Measurements from ENCODE around the gene TLE4.

The TLE4 gene

DNA sequence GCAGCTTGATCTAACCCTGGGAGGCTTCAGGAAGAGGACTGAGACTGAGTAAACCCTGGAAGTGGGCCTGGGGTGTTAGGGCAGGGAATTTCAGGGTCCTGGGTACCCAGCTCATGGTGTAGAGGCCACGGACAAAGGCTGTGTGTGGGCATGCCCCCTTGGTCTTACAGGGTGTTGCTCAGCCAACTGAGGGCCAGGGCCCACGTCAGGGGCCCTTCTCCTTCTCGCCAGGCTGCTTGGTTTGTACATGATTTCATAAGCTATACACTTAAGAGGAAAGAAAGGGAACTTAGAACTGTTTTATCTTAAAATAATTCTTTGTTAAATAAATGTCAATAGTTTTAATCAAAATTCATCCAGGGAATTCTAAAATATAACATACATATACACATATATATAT lies 95.4 kb downstream of the TLE4 start:
- peaks cover 25% of the 10 kb centered on the region for H3K36me3 Mint-ChIP-seq
- peaks cover 56% of the 10 kb centered on the region for H3K4me1 Mint-ChIP-seq (ENCODE audit: low read depth)
- no peaks in the 10 kb centered on the region for H3K9me3 Mint-ChIP-seq (ENCODE audit: low read depth)
- H3K27ac Mint-ChIP-seq = no peak overlapping the region
- no peaks in the 10 kb centered on the region for H3K27me3 Mint-ChIP-seq
- no peak overlapping the region for H3K4me3 Mint-ChIP-seq

DNA sequence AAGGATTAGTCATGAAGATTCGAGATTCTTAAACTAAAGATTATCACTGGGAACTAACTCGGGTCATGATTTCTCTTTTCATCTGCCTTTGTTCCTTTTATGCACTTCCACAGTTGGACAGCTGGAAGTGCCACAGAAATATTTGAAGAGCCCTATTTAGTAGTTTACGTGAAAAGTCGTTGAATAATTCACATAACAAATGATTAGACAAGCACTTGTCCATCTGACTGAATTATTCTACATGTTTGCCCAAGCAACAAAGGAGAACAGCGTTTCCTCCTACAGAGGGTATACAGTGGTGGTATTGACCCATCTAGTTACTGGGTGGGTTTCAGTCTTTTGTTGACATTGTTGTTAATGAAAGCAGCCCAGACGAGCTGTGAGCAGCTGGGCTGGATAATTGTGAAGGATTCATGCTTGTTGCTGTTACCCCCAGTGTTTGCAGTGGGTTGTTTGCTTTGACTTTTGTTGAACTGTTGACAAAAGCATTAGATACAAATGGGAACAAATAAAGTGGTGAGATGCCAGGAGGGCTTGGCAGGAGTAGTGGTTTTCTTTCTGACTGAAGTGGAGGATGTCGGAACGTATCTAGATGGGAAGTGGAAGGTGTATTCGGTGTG lies 96.2 kb downstream of the TLE4 start:
- Mint-ChIP-seq H3K27ac (no peak overlapping the region), H3K4me1 (ENCODE audit: low read depth) (peaks cover 54% of the 10 kb centered on the region), H3K36me3 (peaks cover 29% of the 10 kb centered on the region), H3K27me3 (no peaks in the 10 kb centered on the region), H3K4me3 (no peak overlapping the region), H3K9me3 (ENCODE audit: low read depth) (no peaks in the 10 kb centered on the region)

DNA sequence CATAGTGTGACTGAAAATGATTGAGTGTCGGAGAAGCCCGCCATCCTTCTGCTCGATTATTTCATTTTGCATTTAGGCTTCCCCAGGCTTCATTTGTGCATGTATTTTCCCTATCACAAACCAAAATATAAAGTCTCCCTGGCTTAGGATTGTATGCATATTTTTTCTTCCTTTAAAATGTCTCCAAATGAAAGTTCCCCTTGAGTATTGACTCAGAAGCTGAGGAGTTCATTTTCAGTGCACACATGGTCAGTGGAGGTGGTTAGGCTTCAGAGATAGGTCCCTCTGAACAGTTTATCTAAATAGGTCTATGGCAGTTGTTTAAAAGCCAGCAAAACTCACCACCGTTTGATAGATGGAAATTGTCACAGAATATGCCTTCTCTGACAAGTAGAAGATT lies 97.2 kb downstream of the TLE4 start:
- no peaks in the 10 kb centered on the region for H3K9me3 Mint-ChIP-seq (ENCODE audit: low read depth)
- H3K4me3 Mint-ChIP-seq = no peak overlapping the region
- peaks cover 32% of the 10 kb centered on the region for H3K36me3 Mint-ChIP-seq
- peaks cover 56% of the 10 kb centered on the region for H3K4me1 Mint-ChIP-seq (ENCODE audit: low read depth)
- peak overlapping the region; percentile 38 for H3K27ac Mint-ChIP-seq
- H3K27me3 Mint-ChIP-seq = no peaks in the 10 kb centered on the region

- Mint-ChIP-seq H3K4me1 (ENCODE audit: low read depth) (peaks cover 59% of the 10 kb centered on the region), H3K27ac (peak overlapping the region; percentile 35), H3K4me3 (no peak overlapping the region), H3K27me3 (no peaks in the 10 kb centered on the region), H3K9me3 (ENCODE audit: low read depth) (no peaks in the 10 kb centered on the region), H3K36me3 (peaks cover 37% of the 10 kb centered on the region)
These were observed 98.7 kb downstream of the TLE4 start for GRCh38 chr9:79670269-79670961.

DNA sequence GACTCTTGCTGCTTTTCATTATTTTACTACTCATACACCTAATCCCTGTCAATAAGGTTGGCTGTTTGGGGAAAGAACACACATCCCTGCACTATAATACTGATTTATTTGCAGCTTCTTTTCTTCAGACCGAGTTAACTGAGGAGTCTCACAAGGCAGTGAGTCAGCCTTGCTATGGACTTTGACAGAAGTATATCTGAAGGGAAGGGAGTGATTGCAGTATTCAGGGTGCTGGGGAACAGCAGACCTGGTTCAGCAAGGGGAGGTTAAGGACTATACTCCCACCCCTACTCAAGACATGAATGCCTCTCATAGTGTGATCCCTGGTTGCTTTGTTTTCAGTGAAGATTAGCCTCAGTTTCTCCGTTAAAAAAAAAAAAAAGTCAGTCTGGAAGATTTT lies 99.8 kb downstream of the TLE4 start:
- peaks cover 57% of the 10 kb centered on the region for H3K4me1 Mint-ChIP-seq (ENCODE audit: low read depth)
- H3K27ac Mint-ChIP-seq = no peak overlapping the region
- H3K4me3 Mint-ChIP-seq = no peak overlapping the region
- no peaks in the 10 kb centered on the region for H3K27me3 Mint-ChIP-seq
- peaks cover 37% of the 10 kb centered on the region for H3K36me3 Mint-ChIP-seq
- H3K9me3 Mint-ChIP-seq (ENCODE audit: low read depth) = no peaks in the 10 kb centered on the region

GRCh38 chr9:79672236-79672635 lies 100.5 kb downstream of the TLE4 start:
- no peak overlapping the region for H3K4me3 Mint-ChIP-seq
- H3K36me3 Mint-ChIP-seq = peaks cover 39% of the 10 kb centered on the region
- no peaks in the 10 kb centered on the region for H3K9me3 Mint-ChIP-seq (ENCODE audit: low read depth)
- H3K4me1 Mint-ChIP-seq (ENCODE audit: low read depth) = peaks cover 57% of the 10 kb centered on the region
- no peaks in the 10 kb centered on the region for H3K27me3 Mint-ChIP-seq
- H3K27ac Mint-ChIP-seq = no peak overlapping the region

- Mint-ChIP-seq H3K4me3 (no peak overlapping the region), H3K27ac (no peak overlapping the region), H3K27me3 (no peaks in the 10 kb centered on the region), H3K4me1 (ENCODE audit: low read depth) (peaks cover 53% of the 10 kb centered on the region), H3K9me3 (ENCODE audit: low read depth) (no peaks in the 10 kb centered on the region), H3K36me3 (peaks cover 40% of the 10 kb centered on the region)
These were observed 101.1 kb downstream of the TLE4 start for GRCh38 chr9:79672891-79673290.

DNA sequence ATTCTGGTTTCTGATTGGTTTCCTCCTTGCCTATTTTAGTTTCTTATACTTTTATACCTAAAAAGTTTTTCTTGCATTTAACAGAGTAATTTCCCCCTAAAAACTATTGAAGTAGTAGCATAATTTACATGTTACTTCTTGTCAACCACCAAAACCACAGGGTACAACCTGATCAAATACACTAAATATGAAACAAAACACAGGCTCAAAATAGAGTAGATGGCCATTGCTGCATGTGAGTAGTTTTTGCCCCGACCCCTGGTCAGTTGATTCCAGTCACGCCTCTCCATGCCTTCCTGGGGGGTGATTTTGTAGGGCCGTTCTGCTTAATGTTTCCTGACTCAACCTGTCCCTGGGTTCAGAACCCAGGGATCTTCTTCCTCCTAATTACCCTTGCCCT lies 101.8 kb downstream of the TLE4 start:
- H3K4me1 Mint-ChIP-seq (ENCODE audit: low read depth) = peaks cover 53% of the 10 kb centered on the region

DNA sequence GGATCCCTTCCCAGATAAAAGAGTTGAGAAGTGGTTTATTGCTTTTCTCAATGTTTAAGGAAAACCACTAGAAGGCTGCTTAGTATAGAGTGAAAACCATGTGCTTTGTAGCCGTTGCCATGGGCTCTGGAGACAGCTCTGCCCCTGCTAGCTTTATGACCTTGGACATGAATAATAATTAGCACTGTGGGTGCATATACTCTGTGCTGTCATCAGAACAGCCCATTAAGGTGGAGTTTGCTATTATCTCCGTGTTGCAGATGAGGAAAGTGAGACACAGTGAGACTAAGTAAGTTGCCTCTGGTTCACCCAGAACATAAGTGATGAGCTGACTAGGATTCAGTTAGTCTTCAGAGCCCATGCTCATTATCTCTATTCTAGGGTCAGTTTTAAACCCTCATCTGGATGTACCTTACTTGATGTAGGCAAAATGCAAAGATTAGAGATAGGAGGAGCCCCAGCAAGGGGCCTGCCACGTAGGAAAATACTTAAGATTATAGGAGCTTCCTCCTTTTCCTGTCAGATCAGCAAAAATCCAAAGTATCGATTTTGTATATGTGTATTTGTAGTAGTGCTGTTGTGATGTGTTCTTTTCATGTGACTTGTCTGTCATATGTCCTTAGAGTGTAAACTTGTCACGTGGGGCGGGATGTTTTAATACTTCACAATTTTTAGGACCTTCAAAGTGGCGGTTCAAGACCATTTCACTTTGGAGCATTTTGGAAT lies 102.5 kb downstream of the TLE4 start:
- Mint-ChIP-seq H3K9me3 (ENCODE audit: low read depth) (no peaks in the 10 kb centered on the region), H3K27me3 (no peaks in the 10 kb centered on the region), H3K4me1 (ENCODE audit: low read depth) (peaks cover 49% of the 10 kb centered on the region), H3K27ac (no peak overlapping the region), H3K4me3 (no peak overlapping the region), H3K36me3 (peaks cover 38% of the 10 kb centered on the region)

More for the DNA sequence above, 101.8 kb downstream of the TLE4 start:
- Mint-ChIP-seq H3K4me3 (no peak overlapping the region), H3K9me3 (ENCODE audit: low read depth) (no peaks in the 10 kb centered on the region), H3K36me3 (peaks cover 40% of the 10 kb centered on the region), H3K27ac (no peak overlapping the region), H3K27me3 (no peaks in the 10 kb centered on the region)

GRCh38 chr9:79681576-79681975 lies 109.8 kb downstream of the TLE4 start:
- Mint-ChIP-seq H3K4me1 (ENCODE audit: low read depth) (peaks cover 47% of the 10 kb centered on the region), H3K27me3 (no peaks in the 10 kb centered on the region), H3K4me3 (no peak overlapping the region), H3K36me3 (peaks cover 10% of the 10 kb centered on the region), H3K27ac (no peak overlapping the region), H3K9me3 (ENCODE audit: low read depth) (no peaks in the 10 kb centered on the region)

DNA sequence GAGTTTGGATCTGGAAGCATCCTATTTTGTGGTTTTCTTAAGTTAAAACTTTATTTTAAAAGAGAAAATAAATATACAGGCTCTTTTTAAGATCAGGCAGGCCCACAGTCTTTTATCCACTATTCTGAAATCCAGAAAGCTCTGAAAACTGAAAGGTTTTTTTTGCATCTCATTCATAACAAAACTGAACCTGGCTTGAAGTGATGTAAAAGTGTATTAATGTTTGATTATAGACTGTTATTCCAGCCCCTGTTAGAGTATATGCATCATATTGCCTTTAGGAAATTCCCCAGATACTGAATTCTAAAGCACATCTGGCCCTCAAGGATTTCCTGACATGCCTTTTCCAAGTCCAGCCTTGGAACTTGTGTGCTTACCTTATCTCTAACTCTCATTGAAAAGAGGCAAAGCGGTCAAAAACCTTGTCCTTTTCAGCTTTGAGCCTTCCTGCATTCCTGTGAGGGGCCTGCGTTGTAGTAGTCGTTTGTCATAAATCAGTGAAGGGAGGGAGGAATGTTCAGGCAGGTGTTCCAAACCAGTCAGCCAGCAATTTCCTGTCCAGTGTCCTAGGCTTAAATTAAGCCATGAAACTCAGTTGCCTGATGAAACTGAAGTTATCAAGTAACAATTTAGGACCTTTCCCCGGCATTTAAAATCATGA lies 110.4 kb downstream of the TLE4 start:
- Mint-ChIP-seq H3K4me3 (no peak overlapping the region), H3K9me3 (ENCODE audit: low read depth) (no peaks in the 10 kb centered on the region), H3K4me1 (ENCODE audit: low read depth) (peaks cover 53% of the 10 kb centered on the region), H3K36me3 (peaks cover 14% of the 10 kb centered on the region), H3K27me3 (no peaks in the 10 kb centered on the region), H3K27ac (no peak overlapping the region)

DNA sequence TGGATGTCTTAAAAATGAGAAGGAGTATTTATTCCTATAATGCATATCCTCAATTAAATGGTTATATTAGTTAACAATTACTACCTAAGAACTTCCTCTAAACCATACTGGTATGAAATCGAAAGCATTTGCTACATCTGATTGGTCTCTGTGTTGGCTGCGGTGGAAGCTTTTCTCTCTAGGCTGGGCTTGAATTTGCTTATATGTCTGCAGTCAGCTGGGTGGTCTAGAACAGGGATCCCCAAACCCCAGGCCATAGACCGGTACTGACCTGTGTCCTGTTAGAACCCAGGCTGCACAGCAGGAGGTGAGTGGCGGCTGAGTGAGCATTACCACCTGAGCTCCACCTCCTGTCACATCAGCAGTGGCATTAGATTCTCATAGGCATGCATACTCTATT lies 112.3 kb downstream of the TLE4 start:
- no peak overlapping the region for H3K4me3 Mint-ChIP-seq
- peaks cover 62% of the 10 kb centered on the region for H3K4me1 Mint-ChIP-seq (ENCODE audit: low read depth)
- H3K27me3 Mint-ChIP-seq = no peaks in the 10 kb centered on the region
- no peak overlapping the region for H3K27ac Mint-ChIP-seq
- peaks cover 16% of the 10 kb centered on the region for H3K36me3 Mint-ChIP-seq
- no peaks in the 10 kb centered on the region for H3K9me3 Mint-ChIP-seq (ENCODE audit: low read depth)

DNA sequence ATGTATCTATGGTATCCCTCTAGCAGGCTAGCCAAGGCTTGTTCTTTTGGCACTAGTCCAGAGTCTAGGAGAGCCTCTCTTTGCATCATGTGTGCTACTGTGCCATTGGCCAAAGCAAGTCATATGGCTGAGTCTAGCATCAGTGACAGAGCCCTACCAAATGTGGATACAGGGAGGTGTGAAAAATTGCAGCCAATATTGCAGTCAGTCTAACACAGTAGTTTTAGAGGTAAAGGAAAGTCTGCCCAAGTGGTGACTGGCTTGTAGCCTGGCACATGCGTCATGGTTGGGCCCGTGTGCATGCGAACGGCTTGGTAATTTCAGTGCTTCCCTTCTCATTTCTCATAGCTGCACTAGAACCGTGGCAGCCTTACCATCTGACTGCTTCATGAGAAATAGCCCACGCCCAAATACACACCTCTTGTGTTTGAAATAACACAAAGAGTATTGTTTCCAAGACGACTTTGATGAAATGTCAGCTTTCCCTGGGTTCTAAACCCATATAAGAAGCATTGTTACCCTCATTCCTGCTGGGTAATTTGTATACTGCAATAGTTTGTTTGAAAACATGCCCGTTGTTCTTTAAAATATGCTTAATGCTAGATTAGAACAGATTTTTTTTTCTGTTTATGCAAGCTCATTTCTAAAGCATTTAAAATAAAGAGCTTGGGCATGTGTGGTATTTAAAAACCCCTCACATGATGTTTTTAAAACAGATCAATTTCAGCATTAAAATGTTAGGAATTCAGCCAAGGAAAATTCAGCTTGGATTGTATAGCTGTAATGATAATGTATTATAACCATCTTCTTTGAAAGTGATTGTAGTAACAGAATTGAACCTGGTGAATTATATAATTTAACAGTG lies 113.2 kb downstream of the TLE4 start:
- Mint-ChIP-seq H3K4me3 (no peak overlapping the region), H3K27ac (no peak overlapping the region), H3K4me1 (ENCODE audit: low read depth) (peaks cover 63% of the 10 kb centered on the region), H3K9me3 (ENCODE audit: low read depth) (no peaks in the 10 kb centered on the region), H3K36me3 (peaks cover 16% of the 10 kb centered on the region), H3K27me3 (no peaks in the 10 kb centered on the region)

- Mint-ChIP-seq H3K4me1 (ENCODE audit: low read depth) (peaks cover 62% of the 10 kb centered on the region), H3K27me3 (no peaks in the 10 kb centered on the region), H3K36me3 (peaks cover 20% of the 10 kb centered on the region), H3K9me3 (ENCODE audit: low read depth) (no peaks in the 10 kb centered on the region), H3K27ac (no peak overlapping the region), H3K4me3 (no peak overlapping the region)
These were observed 113.8 kb downstream of the TLE4 start for GRCh38 chr9:79685577-79685976.

Measured in activated naive CD8-positive, alpha-beta T cell (primary cell).